Thyroid gland (tissue), 4 donors: ENCODE results near the gene REPS1. TPM values are rescaled to one million over a fixed set of nuclear protein-coding genes. Genes with fewer than 3 reads are reported as not detected.
"Not testable (repeated sequence)": the region's sequence is repeated elsewhere in the genome, so short reads cannot be mapped to it uniquely, and the experiment has no call there.

Source experiments
- DNase-seq, 2 donors: peaks; one replicate each; pipeline ENCODE4 v3.0.0-alpha.2; 2019
- H3K27ac ChIP-seq, 3 donors: fragments of 200-600 bp; sonication (generic); 1 replicate in 2 of 3; 2 replicates in 1 of 3; pipeline ENCODE4 v1.5.1; 2016 to 2019; ENCODE audit warnings: mild to moderate bottlenecking in 1 of 3, moderate library complexity in 1 of 3
- H3K27me3 ChIP-seq: fragments of 200-600 bp; sonication (generic); one replicate; pipeline ENCODE4 v1.5.1; 2019
- H3K36me3 ChIP-seq, 2 donors: fragments of 200-600 bp; sonication (generic); one replicate each; pipeline ENCODE4 v1.5.1; 2016 to 2019
- H3K4me1 ChIP-seq, 2 donors: fragments of 200-600 bp; sonication (generic); one replicate each; pipeline ENCODE4 v1.5.1; 2017 to 2019
- H3K4me3 ChIP-seq, 3 donors: fragments of 200-600 bp; sonication (generic); replicated peaks in 1 of 3; 1 replicate in 2 of 3; 2 replicates in 1 of 3; pipeline ENCODE4 v1.5.1; 2016; ENCODE audit warnings: mild to moderate bottlenecking in 1 of 3
- H3K9me3 ChIP-seq: fragments of 200-600 bp; sonication (generic); one replicate; pipeline ENCODE4 v1.5.1; 2017
- POLR2A ChIP-seq, 2 donors: fragments of 450-650 bp; IDR thresholded peaks; one replicate each; pipeline ENCODE4 v1.6.1; 2017; ENCODE audit warnings: antibody characterized with exemption in 2 of 2, mild to moderate bottlenecking in 2 of 2, moderate library complexity in 1 of 2
- WGBS, 2 donors: methylation state at CpG; one replicate each; pipeline ENCODE4 v1.1.5; 2017; 5-methylcytosine and 5-hydroxymethylcytosine counted together
- intact Hi-C: fragments of 100-400 bp; cut with DNase I; formaldehyde crosslinking; loops from one replicate; pipeline ENCODE4 v1.15.1; 2023
- total RNA-seq, 4 donors: library from RNA; depleted of rRNA; stranded (reverse); fragments of >200 nt; gene quantifications; one replicate each; pipeline ENCODE4 v1.2.3, GENCODE V29; 2016
- TF ChIP-seq, protein P1 (sequence below), 6 experiments: fragments of 200-600 bp in 3 of 6; fragments of 450-650 bp in 3 of 6; sonication (generic) in 3 of 6; IDR thresholded peaks; one replicate each; pipeline ENCODE4 v1.5.1; 2016 to 2019; ENCODE audit warnings: antibody characterized with exemption in 6 of 6, mild to moderate bottlenecking in 2 of 6, inconsistent platforms in 1 of 6, moderate library complexity in 1 of 6

REPS1 gene
- total RNA-seq, 4 donors from 2014 or later: 51.5 to 93.9 (median 66.1) TPM

DNA sequence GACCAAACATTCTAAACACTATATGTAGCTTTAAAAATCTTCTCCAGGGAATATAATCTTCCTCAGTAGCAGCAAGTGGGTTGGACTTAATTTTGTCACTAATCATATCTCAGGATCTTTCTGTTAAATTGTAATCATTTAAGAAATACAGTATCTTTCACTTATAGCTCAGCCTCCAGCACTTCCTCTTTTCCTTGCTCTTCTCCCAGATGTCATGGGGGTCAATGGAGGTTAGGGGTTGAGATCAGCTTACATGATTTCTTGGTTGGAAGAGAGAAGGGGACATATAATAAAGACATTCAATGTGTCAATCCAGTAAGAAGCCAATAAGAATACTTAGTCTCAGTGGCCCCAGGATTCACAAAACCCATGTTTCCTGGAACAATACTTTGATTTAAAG is 15.7 kb upstream of the REPS1 start:
- no peak for DNase-seq
- no peak overlapping the region for H3K27ac ChIP-seq
- no peaks in the 10 kb centered on the region for H3K4me1 ChIP-seq
- no peaks in the 10 kb centered on the region for H3K36me3 ChIP-seq
- H3K9me3 ChIP-seq: no peaks in the 10 kb centered on the region
- H3K4me3 ChIP-seq: no peak overlapping the region
- intact Hi-C loops: no loop called here
- H3K27me3 ChIP-seq: no peaks in the 10 kb centered on the region
- TF ChIP-seq POLR2A (IDR thresholded peaks at IDR 0.05): no peak
- TF ChIP-seq, protein P1, sequence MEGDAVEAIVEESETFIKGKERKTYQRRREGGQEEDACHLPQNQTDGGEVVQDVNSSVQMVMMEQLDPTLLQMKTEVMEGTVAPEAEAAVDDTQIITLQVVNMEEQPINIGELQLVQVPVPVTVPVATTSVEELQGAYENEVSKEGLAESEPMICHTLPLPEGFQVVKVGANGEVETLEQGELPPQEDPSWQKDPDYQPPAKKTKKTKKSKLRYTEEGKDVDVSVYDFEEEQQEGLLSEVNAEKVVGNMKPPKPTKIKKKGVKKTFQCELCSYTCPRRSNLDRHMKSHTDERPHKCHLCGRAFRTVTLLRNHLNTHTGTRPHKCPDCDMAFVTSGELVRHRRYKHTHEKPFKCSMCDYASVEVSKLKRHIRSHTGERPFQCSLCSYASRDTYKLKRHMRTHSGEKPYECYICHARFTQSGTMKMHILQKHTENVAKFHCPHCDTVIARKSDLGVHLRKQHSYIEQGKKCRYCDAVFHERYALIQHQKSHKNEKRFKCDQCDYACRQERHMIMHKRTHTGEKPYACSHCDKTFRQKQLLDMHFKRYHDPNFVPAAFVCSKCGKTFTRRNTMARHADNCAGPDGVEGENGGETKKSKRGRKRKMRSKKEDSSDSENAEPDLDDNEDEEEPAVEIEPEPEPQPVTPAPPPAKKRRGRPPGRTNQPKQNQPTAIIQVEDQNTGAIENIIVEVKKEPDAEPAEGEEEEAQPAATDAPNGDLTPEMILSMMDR (IDR thresholded peaks at IDR 0.05): no peak

DNA sequence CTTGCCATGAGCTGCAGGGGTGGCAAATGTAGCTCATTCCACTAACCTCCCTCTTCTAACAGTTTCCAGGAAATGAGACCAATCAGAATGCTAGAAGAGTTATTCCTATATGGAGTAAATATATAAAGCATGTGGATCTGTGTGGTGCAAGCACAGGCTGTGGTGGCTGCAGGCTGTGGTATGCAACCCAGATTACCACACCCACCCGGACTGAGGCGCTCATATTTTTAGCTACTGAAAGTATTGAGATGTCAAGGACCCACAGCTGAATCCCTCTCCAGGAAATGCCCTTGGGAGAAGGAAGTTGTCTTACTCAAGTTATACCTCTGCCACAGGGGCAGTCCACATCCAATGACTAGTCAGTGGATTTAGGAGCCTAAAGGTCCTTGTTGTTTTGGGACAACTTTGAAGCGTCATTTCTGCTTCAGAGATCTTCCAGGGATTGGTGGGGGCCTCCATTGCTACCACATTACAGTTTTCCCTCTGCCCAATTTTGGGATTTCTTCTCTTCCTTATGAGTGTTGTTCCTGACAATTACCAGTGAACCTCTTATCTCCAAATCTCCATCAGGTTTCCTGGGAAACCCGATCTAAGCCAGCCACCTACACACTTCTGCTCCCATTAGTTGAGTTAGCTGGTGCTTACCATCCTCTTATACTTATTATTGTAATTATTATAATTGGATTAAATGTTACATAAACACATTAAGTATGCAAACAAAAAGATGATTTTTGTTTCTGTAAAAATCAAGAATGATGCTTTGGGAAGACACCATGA is 12.1 kb upstream of the REPS1 start:
- Histone ChIP-seq H3K9me3 (no peaks in the 10 kb centered on the region), H3K27ac (no peak overlapping the region), H3K27me3 (no peaks in the 10 kb centered on the region), H3K36me3 (no peaks in the 10 kb centered on the region), H3K4me3 (no peak overlapping the region), H3K4me1 (no peaks in the 10 kb centered on the region)
- intact Hi-C loops: no loop called here
- no peak for TF ChIP-seq POLR2A (IDR thresholded peaks at IDR 0.05)
- TF ChIP-seq, protein P1 (IDR thresholded peaks at IDR 0.05): no peak
- WGBS, 2 donors: 80 to 83% methylated on average over 4 of the region's 4 CpGs
- DNase-seq: no peak

DNA sequence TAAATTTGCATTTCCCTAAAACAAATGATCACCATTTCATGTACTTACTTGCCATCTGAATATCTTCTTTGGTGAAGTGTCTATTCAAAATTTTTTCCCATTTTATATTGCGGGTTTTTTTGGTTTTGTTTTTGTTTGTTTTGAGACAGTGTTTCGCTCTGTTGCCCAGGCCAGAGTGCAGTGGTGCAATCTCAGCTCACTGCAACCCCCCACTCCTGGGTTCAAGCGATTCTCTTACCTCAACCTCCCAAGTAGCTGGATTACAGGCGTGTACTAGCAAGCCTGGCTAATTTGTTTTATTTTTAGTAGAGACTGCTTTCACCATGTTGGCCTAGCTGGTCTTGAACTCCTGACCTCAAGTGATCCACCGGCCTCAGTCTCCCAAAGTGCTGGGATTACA is 9.1 kb upstream of the REPS1 start:
- no peaks in the 10 kb centered on the region for H3K36me3 ChIP-seq
- WGBS, 2 donors: 87 to 93% methylated on average over 5 of the region's 5 CpGs
- H3K9me3 ChIP-seq: no peaks in the 10 kb centered on the region
- H3K27ac ChIP-seq: no peak overlapping the region
- no peaks in the 10 kb centered on the region for H3K4me1 ChIP-seq
- DNase-seq: no peak
- TF ChIP-seq, protein P1 (IDR thresholded peaks at IDR 0.05): no peak
- no peak for TF ChIP-seq POLR2A (IDR thresholded peaks at IDR 0.05)
- intact Hi-C loops: no loop called here
- no peaks in the 10 kb centered on the region for H3K27me3 ChIP-seq
- H3K4me3 ChIP-seq: no peak overlapping the region

DNA sequence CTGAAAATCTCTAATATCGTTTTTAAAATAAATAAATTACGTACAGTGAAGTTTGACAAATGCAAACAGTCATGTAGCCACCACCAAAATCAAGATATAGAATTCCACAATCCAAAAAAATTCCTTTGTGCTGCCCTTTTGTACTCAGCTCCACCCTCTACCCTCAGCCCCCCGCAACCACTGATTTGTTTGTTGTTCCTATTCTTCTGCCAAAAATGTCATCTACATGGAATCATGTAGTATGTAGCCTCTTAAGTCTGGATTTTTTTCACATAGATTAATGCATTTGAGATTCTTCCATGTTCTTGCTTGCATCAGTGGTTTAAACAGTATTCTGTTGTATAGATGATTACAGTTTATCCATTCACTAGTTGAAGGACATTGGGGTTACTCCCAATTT is 8.5 kb upstream of the REPS1 start:
- no peaks in the 10 kb centered on the region for H3K36me3 ChIP-seq
- no peaks in the 10 kb centered on the region for H3K4me1 ChIP-seq
- H3K27ac ChIP-seq: no peak overlapping the region
- intact Hi-C loops: no loop called here
- 80 to 88% methylated on average over 3 of the region's 3 CpGs for WGBS, 2 donors
- H3K27me3 ChIP-seq: no peaks in the 10 kb centered on the region
- H3K9me3 ChIP-seq: no peaks in the 10 kb centered on the region
- no peak for TF ChIP-seq POLR2A (IDR thresholded peaks at IDR 0.05)
- TF ChIP-seq, protein P1 (IDR thresholded peaks at IDR 0.05): no peak
- H3K4me3 ChIP-seq: no peak overlapping the region
- DNase-seq: no peak

DNA sequence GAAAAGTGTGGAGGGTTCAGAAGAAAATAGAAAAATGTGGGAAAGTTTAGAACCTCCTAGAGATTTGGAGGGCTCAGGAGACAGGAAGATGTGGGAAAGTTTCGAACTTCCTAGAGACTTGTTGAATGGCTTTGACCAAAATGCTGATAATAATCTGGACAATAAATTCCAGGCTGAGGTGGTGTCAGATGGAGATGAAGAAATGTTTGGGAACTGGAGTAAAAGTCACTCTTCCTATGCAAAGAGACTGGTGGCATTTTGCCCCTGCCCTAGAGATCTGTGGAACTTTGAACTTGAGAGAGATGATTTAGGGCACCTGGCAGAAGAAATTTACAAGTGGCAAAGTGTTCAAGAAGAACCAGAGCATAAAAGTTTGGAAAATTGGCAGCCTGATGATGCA is 5.4 kb upstream of the REPS1 start:
- H3K36me3 ChIP-seq, H3K4me1 ChIP-seq, H3K9me3 ChIP-seq, H3K4me3 ChIP-seq, DNase-seq, intact Hi-C loops, H3K27me3 ChIP-seq, H3K27ac ChIP-seq: not testable (repeated sequence)
- WGBS, 2 donors: 79 to 94% methylated on average over 1 of the region's 1 CpG

DNA sequence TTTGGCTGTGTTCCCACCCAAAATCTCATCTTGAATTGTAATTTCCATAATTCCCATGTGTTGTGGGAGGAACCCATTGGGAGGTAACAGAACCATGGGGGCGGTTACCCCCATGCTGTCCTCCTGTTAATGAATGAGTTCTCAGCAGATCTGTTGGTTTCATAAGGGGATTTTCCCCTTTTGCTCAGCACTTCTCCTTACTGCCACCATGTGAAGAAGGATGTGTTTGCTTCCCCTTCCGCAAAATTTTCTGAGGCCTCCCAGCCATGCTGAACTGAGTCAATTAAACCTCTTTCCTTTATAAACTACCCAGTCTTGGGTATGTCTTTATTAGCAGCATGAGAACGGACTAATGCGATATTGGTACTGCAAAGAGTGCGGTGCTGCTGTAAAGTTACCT is 4.9 kb upstream of the REPS1 start:
- intact Hi-C loops, H3K27ac ChIP-seq, H3K9me3 ChIP-seq, H3K4me3 ChIP-seq, H3K27me3 ChIP-seq, H3K36me3 ChIP-seq, DNase-seq, H3K4me1 ChIP-seq: not testable (repeated sequence)
- WGBS, 2 donors: 89 to 94% methylated on average over 5 of the region's 5 CpGs
